HG02798 (cell line): ENCODE measurements around the gene NPIPA7.
"Not testable (repeated sequence)": the region's sequence is repeated elsewhere in the genome, so short reads cannot be mapped to it uniquely, and the experiment has no call there.

Experiments used
- ATAC-seq: cut with Tn5 transposase; IDR thresholded peaks from one replicate; pipeline ENCODE4 v1.9.1; 2021; ENCODE audit warnings: mild to moderate bottlenecking; ENCODE audit not compliant: unreplicated experiment, poor library complexity

Gene NPIPA7

GRCh38 chr16:16378840-16379239 is at the start of gene NPIPA7:
TSS of gene NPIPA7 (plus strand) at chr16:16379140. CDS start at chr16:16379245, 105 bp downstream.
- not testable (repeated sequence) for ATAC-seq

- not testable (repeated sequence) for ATAC-seq
These were observed 47.5 kb upstream of the NPIPA7 start for GRCh38 chr16:16331466-16331865.

- not testable (repeated sequence) for ATAC-seq
These were observed 21.4 kb upstream of the NPIPA7 start for GRCh38 chr16:16357556-16357955.

- not testable (repeated sequence) for ATAC-seq
These were observed 20.2 kb upstream of the NPIPA7 start for GRCh38 chr16:16358539-16359240.

- not testable (repeated sequence) for ATAC-seq
These were observed 15.3 kb upstream of the NPIPA7 start for GRCh38 chr16:16363595-16363994.

GRCh38 chr16:16364100-16364499 is 14.8 kb upstream of the NPIPA7 start:
- not testable (repeated sequence) for ATAC-seq

- ATAC-seq: not testable (repeated sequence)
These were observed 14.2 kb upstream of the NPIPA7 start for GRCh38 chr16:16364701-16365100.

- ATAC-seq: not testable (repeated sequence)
These were observed 13.6 kb upstream of the NPIPA7 start for GRCh38 chr16:16365319-16365718.

- not testable (repeated sequence) for ATAC-seq
These were observed 13.1 kb upstream of the NPIPA7 start for GRCh38 chr16:16365851-16366250.

- ATAC-seq: not testable (repeated sequence)
These were observed 12.2 kb upstream of the NPIPA7 start for GRCh38 chr16:16366552-16367284.

- not testable (repeated sequence) for ATAC-seq
These were observed 11.7 kb upstream of the NPIPA7 start for GRCh38 chr16:16367285-16367628.

- ATAC-seq: not testable (repeated sequence)
These were observed 9.7 kb upstream of the NPIPA7 start for GRCh38 chr16:16369081-16369856.

- not testable (repeated sequence) for ATAC-seq
These were observed 7.7 kb upstream of the NPIPA7 start for GRCh38 chr16:16371136-16371735.

GRCh38 chr16:16374192-16374591 is 4.7 kb upstream of the NPIPA7 start:
- not testable (repeated sequence) for ATAC-seq

GRCh38 chr16:16399685-16400084 is 20.7 kb downstream of the NPIPA7 start:
- not testable (repeated sequence) for ATAC-seq

- ATAC-seq: not testable (repeated sequence)
These were observed 23.4 kb downstream of the NPIPA7 start for GRCh38 chr16:16402333-16402732.

GRCh38 chr16:16404283-16404682 is 25.3 kb downstream of the NPIPA7 start:
- not testable (repeated sequence) for ATAC-seq

GRCh38 chr16:16405421-16405820 is 26.5 kb downstream of the NPIPA7 start:
- not testable (repeated sequence) for ATAC-seq

- ATAC-seq: not testable (repeated sequence)
These were observed 29.5 kb downstream of the NPIPA7 start for GRCh38 chr16:16408430-16408829.

- ATAC-seq: not testable (repeated sequence)
These were observed 34.8 kb downstream of the NPIPA7 start for GRCh38 chr16:16413773-16414172.
